HG02943 (cell line): Measurements from ENCODE around the gene LOC128125822.

ENCODE experiments used
- ATAC-seq: cut with Tn5 transposase; IDR thresholded peaks from one replicate; pipeline ENCODE4 v1.9.1; 2021; ENCODE audit warnings: mild to moderate bottlenecking, low read depth, moderate library complexity; ENCODE audit not compliant: unreplicated experiment

The LOC128125822 gene

DNA sequence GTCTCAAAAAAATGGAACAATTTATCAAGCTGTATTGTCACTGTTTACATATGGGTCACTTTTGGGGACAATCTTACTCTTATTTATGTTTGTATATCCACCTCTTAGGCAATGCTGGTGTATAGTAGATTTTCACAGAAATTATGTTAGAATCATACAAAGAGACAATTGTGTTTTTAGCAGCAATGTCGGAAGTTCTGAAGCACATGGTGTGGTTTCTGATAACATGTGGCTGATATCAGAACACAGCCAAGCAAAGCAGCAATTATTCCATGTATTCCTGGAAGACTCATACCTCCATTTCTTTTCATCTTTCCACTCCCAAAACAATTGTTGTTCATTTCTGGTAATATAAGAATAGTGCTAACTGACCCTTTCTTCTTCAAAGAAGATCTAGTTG, 17.5 kb upstream of the LOC128125822 start:
- ATAC-seq = no peak

- ATAC-seq = no peak
These were observed 15.9 kb upstream of the LOC128125822 start for GRCh38 chr6:63556369-63556768.

DNA sequence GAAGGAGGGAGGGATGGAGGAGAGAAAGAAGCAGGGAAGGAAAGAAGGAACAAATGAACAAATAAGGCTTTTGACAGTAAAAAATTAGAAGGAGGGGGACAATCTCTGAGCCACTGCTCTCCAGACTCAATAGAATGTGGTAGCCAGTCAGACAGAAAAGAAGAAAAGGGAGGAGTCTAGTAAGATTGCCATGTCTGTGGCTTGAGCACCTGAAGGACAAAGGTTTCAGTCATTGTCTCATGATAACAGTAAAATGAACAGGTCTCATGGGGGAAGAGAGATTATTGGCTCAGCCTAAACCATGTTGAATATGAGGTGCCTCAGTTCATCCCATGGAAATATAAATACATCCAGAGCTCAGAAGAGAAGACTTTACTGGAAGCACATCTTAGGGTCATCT, 14.0 kb upstream of the LOC128125822 start:
- ATAC-seq = no peak

GRCh38 chr6:63560801-63561287, 11.4 kb upstream of the LOC128125822 start:
- ATAC-seq = no peak

DNA sequence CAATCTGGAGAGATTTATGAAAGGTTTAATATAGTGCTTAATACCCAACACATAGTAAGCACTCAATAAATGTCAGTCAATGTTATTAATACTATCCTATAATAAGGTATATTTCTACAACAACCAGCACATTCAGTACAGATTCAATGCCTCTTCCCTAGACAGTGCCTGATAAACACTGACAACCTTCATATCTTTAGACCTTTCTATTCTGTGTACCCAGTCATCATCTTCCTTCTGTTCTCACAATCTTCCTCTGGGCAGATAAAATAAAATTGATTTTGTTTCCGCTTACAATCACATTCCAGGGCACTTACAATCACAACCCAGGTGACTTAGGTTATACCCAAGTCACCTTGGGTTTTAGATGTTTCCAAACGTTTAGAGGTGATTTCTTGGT, 11.0 kb upstream of the LOC128125822 start:
- ATAC-seq = no peak

GRCh38 chr6:63563235-63563634, 9.0 kb upstream of the LOC128125822 start:
- ATAC-seq = no peak

DNA sequence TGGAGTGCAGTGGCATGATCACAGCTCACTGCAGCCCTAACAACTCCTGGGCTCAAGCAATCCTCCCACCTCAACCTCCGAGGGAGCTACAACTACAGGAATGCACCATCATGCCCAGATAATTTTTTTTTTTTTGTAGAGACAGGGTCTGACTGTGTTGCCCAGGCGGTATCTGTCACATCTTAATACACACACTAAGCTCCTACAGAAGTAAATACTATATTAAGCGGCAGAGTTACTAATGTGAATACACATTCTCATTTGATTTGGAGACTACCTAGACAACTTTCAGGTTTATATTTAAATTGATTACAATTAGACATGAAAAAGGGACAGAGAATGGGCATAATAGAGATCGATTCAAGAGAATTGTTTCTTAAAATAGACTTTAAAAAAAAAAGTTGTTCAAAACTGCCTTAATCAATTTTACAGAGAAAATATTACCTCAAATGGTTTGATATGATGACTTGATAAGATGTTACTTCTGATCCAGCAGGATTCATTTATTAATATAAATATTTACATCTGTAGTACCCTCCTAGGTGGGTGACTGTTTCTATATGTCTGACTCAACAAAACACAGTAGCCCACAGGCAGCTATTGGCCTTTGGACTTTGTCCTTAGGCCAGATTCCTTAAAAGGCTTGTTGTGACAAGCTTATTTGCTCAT, 7.1 kb upstream of the LOC128125822 start:
- ATAC-seq = no peak

GRCh38 chr6:63565727-63566596, 6.3 kb upstream of the LOC128125822 start:
- ATAC-seq = no peak

- no peak for ATAC-seq
These were observed 4.3 kb upstream of the LOC128125822 start for GRCh38 chr6:63567966-63568365.

DNA sequence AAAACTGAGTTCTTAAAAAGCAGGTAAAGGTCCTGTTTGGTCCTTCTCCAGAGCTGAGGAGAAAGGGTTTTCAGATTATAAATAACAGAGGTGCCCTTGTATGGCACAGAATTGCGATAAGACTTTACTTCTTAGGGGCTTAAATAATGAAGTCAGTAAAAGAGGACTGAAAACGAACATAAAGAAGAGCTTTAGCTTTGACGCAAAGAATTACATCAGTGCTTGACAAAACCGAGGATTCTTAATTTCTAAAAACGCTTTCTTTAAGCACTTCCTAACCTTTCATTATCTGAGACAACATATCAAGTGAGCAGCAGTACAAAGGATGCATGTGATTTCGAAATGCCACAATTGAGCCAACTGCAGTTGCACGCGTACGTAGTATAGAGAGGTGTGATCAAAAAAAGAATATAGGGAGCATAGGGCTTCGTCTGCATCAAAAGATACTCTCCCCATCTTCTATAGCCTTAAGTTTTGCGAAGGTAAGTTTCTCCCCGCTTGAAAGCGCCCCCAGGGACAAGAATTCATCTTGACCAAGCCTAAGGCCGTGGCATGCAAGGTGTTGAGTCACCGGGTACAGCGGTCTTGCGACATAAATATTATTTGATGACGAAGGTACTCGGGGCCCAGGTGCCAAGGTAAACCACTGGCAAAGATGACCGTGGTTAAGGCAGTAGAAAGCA, 778 bp upstream of the LOC128125822 start:
- peak; percentile 5 for ATAC-seq

GRCh38 chr6:63572747-63573075, 431 bp downstream of the LOC128125822 start:
- peak; percentile 9 for ATAC-seq

DNA sequence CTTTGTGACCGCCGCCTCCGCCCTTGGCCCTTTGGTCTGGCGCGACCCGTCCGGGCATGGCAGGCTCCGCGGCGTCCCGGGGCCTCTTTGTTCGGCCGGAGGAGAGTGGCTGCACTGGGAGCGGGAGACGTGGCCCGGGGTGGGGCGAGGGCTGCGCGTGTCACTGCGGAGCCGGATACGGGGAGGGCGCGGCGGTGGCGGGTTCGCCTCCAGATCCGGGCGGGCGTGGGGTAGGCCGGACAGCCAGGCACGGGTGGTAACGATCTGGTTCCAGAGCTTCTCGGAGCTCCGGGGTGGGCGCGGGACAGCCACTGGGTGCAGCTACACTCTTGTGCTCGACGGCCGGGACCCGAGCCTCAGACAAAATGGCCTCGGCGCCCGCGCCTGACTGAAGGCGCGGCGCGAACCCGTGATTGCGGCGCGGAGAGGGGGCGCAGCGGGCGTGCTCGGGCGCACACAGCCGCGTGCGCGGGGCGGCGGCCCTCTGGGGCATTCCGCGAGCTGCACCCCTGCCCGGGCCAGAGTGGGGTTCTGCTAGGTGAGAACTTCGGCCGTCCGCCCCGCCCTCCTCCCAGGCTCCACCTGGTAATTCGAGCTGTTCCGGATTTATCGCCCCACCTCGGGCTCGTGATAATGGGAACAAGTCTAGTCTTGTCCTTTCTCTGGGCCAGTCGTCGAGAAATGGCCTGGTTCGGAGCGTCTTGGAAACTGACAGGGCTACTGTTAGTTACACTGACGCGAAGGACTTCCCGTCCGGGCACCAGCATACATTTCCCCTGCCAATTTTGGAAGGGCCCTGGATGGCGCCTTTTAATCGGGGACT, 1.0 kb downstream of the LOC128125822 start:
- peak; percentile 45 for ATAC-seq

GRCh38 chr6:63573899-63574553, 1.7 kb downstream of the LOC128125822 start:
- no peak for ATAC-seq

GRCh38 chr6:63574554-63574900, 2.2 kb downstream of the LOC128125822 start:
- no peak for ATAC-seq

- ATAC-seq = no peak
These were observed 4.0 kb downstream of the LOC128125822 start for GRCh38 chr6:63576147-63576772.

- ATAC-seq = no peak
These were observed 4.9 kb downstream of the LOC128125822 start for GRCh38 chr6:63576985-63577712.

DNA sequence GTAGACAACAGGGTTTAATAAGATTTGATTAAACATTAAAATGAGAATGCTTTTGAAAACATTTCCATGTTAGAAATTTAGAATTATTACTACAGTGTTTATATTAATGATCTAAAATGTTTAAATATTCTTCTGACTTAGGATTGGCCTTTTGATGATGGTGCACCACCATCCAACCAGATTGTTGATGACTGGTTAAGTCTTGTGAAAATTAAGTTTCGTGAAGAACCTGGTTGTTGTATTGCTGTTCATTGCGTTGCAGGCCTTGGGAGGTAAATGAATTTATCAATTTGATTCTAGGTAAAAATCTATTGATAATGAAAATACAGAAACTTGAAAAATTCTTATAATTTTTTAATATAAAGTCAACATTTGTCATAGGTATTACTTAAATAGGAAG, 6.5 kb downstream of the LOC128125822 start:
- no peak for ATAC-seq

DNA sequence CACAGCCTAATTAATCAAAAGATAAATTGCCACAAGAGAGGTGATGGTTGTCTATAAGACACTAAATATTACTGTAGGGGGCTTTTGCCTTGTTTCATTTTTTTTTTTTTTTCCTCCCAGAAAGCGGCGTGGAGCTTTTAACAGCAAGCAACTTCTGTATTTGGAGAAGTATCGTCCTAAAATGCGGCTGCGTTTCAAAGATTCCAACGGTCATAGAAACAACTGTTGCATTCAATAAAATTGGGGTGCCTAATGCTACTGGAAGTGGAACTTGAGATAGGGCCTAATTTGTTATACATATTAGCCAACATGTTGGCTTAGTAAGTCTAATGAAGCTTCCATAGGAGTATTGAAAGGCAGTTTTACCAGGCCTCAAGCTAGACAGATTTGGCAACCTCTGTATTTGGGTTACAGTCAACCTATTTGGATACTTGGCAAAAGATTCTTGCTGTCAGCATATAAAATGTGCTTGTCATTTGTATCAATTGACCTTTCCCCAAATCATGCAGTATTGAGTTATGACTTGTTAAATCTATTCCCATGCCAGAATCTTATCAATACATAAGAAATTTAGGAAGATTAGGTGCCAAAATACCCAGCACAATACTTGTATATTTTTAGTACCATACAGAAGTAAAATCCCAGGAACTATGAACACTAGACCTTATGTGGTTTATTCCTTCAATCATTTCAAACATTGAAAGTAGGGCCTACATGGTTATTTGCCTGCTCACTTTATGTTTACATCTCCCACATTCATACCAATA, 7.8 kb downstream of the LOC128125822 start:
- no peak for ATAC-seq
